GM10266 (cell line): ENCODE measurements around the gene ZMYND11.

Experiments used
- DNase-seq: peaks from one replicate; pipeline ENCODE4 v3.0.0; 2012; ENCODE audit errors: extremely low spot score
- TF ChIP-seq, protein P1 (sequence below): IDR thresholded peaks from 2 replicates; pipeline ENCODE4 v1.5.1; 2012; ENCODE audit warnings: mild to moderate bottlenecking, low read depth; ENCODE audit not compliant: control insufficient read depth, insufficient read depth; ENCODE audit errors: missing control alignments

Gene ZMYND11

DNA sequence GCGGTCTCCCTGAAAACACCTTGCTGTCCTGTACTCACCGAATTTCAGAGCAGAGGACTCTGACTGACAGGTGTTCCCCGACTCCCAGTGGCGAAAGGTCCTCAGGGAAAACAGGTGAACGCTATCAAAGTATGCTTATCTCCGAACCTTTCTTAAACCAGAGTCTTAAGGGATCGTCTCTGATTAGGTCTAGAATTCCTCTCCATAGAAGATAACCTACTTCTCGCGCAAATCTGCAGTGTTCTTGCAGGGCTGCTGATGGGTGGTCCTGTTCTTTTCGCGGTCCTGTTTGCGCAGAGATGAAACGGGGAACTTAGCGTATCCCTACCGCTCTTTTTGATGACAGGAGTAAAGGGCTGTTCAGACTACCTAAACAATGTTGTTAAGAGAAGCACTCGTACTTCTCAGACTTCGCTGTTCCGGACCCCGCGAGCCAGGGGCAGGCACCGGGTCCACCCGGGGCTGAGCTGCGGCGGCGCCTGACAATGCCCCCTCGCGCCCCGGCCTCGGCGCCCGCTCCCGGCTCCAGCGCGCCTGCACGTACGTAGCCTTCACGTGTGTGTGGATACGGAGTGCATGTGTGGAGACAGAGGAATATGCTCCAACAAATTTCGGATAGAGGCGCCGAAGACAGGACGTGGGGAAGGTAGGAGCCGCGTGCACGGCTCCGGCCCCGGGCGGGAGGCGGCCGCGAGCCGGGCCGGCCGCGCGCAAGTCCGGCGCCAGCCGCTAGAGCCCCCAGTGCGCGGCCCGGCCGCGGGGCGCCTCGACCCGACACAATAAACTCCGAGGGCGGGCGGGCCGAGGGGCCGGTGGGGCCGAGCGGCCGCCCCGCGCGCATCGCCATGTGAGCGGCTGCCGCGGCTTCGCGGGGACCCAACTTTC lies 766 bp upstream of the ZMYND11 start:
- TF ChIP-seq, protein P1, sequence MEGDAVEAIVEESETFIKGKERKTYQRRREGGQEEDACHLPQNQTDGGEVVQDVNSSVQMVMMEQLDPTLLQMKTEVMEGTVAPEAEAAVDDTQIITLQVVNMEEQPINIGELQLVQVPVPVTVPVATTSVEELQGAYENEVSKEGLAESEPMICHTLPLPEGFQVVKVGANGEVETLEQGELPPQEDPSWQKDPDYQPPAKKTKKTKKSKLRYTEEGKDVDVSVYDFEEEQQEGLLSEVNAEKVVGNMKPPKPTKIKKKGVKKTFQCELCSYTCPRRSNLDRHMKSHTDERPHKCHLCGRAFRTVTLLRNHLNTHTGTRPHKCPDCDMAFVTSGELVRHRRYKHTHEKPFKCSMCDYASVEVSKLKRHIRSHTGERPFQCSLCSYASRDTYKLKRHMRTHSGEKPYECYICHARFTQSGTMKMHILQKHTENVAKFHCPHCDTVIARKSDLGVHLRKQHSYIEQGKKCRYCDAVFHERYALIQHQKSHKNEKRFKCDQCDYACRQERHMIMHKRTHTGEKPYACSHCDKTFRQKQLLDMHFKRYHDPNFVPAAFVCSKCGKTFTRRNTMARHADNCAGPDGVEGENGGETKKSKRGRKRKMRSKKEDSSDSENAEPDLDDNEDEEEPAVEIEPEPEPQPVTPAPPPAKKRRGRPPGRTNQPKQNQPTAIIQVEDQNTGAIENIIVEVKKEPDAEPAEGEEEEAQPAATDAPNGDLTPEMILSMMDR = peak; percentile 1
- DNase-seq = peak; percentile 68

DNA sequence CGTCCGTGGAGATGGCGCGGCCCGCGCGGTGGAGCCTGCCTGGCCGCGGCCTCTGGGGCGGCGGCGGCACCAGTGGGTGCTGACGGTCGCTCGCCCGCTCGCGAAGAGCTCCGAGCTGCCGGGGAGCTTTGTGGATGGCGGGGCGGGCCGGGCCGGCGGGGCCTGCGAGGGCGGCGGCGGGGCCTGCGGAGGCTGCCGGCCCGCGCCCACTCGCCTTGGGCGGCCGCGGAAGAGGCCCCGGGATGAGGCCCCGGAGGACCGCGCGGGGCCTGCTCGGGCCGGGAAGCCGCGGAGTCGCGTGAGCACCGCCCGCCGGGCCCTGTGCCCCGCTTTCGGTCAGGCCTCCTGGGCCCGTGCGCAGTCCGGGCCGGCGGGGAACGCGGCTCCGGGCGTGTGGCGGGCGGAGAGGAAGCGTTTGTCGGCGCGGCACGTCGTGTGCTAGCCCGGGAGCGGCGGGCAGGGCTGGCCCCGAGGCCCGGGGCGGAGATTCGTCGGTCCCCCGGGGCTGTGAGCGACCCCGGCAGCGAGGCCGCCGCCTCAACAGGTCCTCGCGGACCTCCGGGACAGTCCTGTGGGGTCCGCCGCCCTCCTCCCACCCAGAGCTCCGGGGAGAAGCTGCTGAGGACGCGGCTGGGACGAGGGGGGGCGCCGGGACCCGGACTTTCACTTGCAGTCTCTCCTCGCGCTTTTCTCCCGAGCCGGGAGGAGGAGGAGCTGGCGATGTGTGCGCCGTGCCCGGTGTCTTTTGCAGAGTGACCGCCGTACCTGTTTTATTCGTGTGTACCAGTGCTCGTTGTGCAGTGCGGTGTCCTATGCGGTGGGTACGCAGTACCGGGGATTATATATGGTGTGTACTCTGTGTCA lies 578 bp downstream of the ZMYND11 start:
- peak; percentile 68 for DNase-seq
- TF ChIP-seq, protein P1 = peak; percentile 9

DNA sequence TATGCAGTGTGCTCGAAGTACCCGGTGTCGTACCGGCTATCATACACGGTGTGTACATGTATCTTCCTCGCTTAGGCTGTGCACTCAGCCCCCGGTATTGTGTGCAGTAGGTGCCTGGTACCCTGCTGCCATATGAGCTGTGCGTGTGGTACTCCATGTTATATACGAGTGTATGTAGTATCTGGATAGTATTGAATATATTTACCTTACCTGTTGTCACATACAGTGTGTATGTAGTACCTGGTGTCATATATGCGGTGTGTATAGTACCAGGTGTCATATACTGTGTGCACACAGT lies 1.2 kb downstream of the ZMYND11 start:
- TF ChIP-seq, protein P1 = no peak
- DNase-seq = no peak

DNA sequence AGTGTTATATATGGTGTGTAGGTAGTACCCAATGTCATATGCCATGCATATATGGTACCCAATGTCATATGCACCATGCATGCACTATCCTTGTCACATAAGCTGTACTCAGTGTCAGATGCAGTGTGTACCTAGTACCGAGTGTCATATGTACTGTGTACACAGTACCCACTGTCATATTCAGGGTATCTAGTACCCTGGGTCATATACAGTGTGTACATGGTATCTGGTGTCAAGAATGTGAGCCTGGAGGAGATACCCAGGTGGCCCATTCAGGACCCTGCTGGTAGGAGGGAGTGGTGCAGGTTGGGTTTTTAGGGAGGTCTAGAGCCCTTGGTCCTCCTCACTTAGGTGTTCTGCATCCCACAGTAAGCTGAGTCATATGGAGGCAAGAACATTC lies 1.8 kb downstream of the ZMYND11 start:
- peak; percentile 42 for DNase-seq
- TF ChIP-seq, protein P1 = no peak

DNA sequence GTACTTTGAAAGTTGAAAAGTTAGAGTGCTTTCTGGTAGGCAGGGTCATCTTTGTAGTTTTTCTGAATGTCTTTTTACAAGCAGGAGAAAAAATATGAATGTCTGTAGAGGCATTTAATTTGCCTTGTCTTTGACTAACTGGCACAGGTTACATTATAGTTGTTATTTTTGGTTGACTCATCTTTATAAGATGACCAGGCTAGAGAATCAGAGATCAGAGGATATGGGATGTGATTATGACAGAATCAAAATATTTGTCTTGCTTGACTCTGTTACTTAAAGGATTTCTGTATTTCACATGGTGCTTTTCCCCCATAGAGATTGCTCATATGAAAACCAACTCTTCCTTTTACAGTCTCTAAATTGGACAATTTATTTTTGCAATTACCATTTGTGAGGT lies 2.4 kb downstream of the ZMYND11 start:
- DNase-seq = no peak
- TF ChIP-seq, protein P1 = no peak

DNA sequence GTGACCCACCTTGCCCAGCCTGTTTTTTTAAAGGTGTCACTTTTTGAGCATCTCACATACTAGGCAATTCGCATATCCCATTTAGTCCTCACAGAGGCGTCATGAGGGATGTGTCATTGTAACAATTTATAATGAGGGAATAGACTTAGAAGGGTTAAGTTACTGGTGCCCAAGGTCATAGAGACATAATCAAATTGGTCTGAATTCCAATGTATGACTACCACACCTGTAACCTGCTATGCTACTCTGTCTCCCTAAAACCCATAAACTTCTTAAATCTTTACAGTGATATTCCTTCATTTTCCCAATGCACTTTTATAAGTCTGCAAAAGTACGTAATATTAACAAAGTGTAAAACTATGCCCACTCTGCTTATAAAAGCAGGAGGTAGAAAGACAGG lies 7.1 kb downstream of the ZMYND11 start:
- no peak for DNase-seq
- TF ChIP-seq, protein P1 = no peak

DNA sequence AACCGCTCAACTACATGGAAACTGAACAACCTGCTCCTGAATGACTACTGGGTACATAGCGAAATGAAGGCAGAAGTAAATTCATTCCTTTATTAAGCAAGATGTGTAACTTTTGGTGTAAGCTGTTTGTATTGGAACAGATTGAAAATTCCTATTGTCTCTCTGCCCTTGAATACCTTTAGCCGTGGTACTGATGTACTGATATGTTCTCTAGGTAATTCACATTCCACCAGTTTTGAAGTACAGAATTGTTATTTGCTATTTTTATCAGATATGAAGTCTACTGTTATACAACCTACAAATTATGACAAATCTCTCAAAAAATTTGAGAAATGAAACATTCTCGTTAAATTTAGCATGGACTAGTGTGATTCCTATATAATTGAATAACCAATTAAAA lies 17.7 kb downstream of the ZMYND11 start:
- no peak for DNase-seq
- TF ChIP-seq, protein P1 = no peak
